SKM-1 (cell line): ENCODE data around the gene MAPT.

Source experiments
- DNase-seq: peaks from one replicate; lab custom pipeline; 2025; ENCODE audit not compliant: unreplicated experiment; lab: John Stamatoyannopoulos, UW

MAPT gene

GRCh38 chr17:46044286-46044928, 150.1 kb downstream of the MAPT start:
- DNase-seq: peak; percentile 59

- DNase-seq: no peak
Observed at GRCh38 chr17:46044989-46045388, 150.6 kb downstream of the MAPT start.

- no peak for DNase-seq
Observed at GRCh38 chr17:46045639-46046038, 151.3 kb downstream of the MAPT start.

- DNase-seq: no peak
Observed at GRCh38 chr17:46046957-46047356, 152.6 kb downstream of the MAPT start.

- DNase-seq: no peak
Observed at GRCh38 chr17:46047398-46047797, 153.0 kb downstream of the MAPT start.

- DNase-seq: no peak
Observed at GRCh38 chr17:46047856-46048255, 153.5 kb downstream of the MAPT start.

GRCh38 chr17:46049656-46050055, 155.3 kb downstream of the MAPT start:
- no peak for DNase-seq

- DNase-seq: no peak
Observed at GRCh38 chr17:46053911-46054534, 159.7 kb downstream of the MAPT start.

GRCh38 chr17:46056800-46057304, 162.5 kb downstream of the MAPT start:
- peak; percentile 9 for DNase-seq

- DNase-seq: no peak
Observed at GRCh38 chr17:46057366-46057765, 163.0 kb downstream of the MAPT start.

- no peak for DNase-seq
Observed at GRCh38 chr17:46059486-46059885, 165.1 kb downstream of the MAPT start.

GRCh38 chr17:46060461-46060860, 166.1 kb downstream of the MAPT start:
- no peak for DNase-seq

- no peak for DNase-seq
Observed at GRCh38 chr17:46061435-46061834, 167.1 kb downstream of the MAPT start.

- DNase-seq: no peak
Observed at GRCh38 chr17:46063241-46063640, 168.9 kb downstream of the MAPT start.

GRCh38 chr17:46064460-46064859, 170.1 kb downstream of the MAPT start:
- DNase-seq: no peak

- no peak for DNase-seq
Observed at GRCh38 chr17:46071796-46072195, 177.4 kb downstream of the MAPT start.

GRCh38 chr17:46072998-46073397, 178.6 kb downstream of the MAPT start:
- no peak for DNase-seq

GRCh38 chr17:46074540-46074939, 180.2 kb downstream of the MAPT start:
- no peak for DNase-seq
